ENCODE data around the gene CCT3.
"Not testable (repeated sequence)": the region's sequence is repeated elsewhere in the genome, so short reads cannot be mapped to it uniquely, and the experiment has no call there.

The CCT3 gene

DNA sequence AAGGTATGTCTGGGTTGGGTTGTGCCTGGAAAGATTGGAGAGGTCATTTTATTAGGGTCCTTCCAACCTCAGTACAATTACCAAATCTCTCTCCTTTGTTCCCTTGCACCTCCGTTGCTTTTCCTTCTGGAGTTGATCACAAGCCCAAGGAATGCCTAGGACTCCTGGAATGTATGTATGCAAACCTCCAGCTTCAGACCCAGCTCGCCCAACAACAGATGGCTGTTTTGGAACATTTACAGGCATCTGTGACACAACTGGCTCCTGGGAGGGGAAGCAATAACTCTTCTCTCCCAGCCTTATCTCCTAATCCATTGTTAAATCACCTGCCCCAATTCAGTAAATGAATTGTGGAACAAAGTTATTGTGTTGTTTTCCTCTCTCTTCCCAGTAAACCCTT is 8.5 kb upstream of the CCT3 start:
- H3K27me3 ChIP-seq (ENCODE audit: control insufficient read depth, low read length): peaks cover 22% of the 10 kb centered on the region
- no peak overlapping the region for H3K4me2 ChIP-seq (ENCODE audit: low read length)
- H3K27ac ChIP-seq (ENCODE audit: low read depth, low read length): no peak overlapping the region
- no peak overlapping the region for H3K4me3 ChIP-seq (ENCODE audit: low read length)
- no peaks in the 10 kb centered on the region for H3K36me3 ChIP-seq (ENCODE audit: control insufficient read depth, low read length)
- H3K9me2 ChIP-seq (replicated peaks; ENCODE audit: control insufficient read depth, low read length): no peaks in the 10 kb centered on the region
- no peaks in the 10 kb centered on the region for H4K20me1 ChIP-seq (ENCODE audit: control insufficient read depth, insufficient read depth, low read depth, low read length)
- TF ChIP-seq, protein P1, sequence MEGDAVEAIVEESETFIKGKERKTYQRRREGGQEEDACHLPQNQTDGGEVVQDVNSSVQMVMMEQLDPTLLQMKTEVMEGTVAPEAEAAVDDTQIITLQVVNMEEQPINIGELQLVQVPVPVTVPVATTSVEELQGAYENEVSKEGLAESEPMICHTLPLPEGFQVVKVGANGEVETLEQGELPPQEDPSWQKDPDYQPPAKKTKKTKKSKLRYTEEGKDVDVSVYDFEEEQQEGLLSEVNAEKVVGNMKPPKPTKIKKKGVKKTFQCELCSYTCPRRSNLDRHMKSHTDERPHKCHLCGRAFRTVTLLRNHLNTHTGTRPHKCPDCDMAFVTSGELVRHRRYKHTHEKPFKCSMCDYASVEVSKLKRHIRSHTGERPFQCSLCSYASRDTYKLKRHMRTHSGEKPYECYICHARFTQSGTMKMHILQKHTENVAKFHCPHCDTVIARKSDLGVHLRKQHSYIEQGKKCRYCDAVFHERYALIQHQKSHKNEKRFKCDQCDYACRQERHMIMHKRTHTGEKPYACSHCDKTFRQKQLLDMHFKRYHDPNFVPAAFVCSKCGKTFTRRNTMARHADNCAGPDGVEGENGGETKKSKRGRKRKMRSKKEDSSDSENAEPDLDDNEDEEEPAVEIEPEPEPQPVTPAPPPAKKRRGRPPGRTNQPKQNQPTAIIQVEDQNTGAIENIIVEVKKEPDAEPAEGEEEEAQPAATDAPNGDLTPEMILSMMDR (IDR thresholded peaks at IDR 0.05; ENCODE audit: low read depth, low read length, poor library complexity, severe bottlenecking): no peak
- TF ChIP-seq EZH2phosphoT487 (IDR thresholded peaks at IDR 0.05; ENCODE audit: borderline replicate concordance, low read length): no peak
- H3K9me3 ChIP-seq (ENCODE audit: control insufficient read depth, insufficient read depth, low read length): no peaks in the 10 kb centered on the region
- H3K79me2 ChIP-seq (ENCODE audit: control insufficient read depth, low read length): no peaks in the 10 kb centered on the region
- H3F3A ChIP-seq (ENCODE audit: control insufficient read depth, insufficient read depth): no peaks in the 10 kb centered on the region
- no peaks in the 10 kb centered on the region for H3K4me1 ChIP-seq (ENCODE audit: control insufficient read depth, low read length)

DNA sequence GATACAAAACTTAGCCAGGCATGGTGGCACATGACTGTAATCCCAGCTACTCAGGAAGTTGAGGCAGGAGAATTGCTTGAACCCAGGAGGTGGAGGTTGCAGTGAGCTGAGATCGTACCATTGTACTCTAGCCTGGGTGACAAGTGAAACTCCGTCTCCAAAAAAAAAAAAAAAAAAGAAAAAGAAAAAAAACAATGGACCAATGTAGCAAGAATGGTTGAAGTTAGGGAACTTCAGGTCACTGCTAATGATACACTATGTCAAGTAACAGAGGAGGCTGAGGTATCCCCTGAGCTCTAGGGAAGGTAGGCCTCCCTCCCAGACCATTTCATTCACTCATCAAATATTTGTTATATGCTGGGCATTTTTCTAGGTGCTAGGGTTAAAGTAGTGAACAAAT is 7.9 kb upstream of the CCT3 start:
- peaks cover 17% of the 10 kb centered on the region for H3K27me3 ChIP-seq (ENCODE audit: control insufficient read depth, low read length)
- H3K4me1 ChIP-seq (ENCODE audit: control insufficient read depth, low read length); H3K79me2 ChIP-seq (ENCODE audit: control insufficient read depth, low read length); H3K4me3 ChIP-seq (ENCODE audit: low read length); H3K4me2 ChIP-seq (ENCODE audit: low read length); H3K36me3 ChIP-seq (ENCODE audit: control insufficient read depth, low read length); H3K9me3 ChIP-seq (ENCODE audit: control insufficient read depth, insufficient read depth, low read length); H4K20me1 ChIP-seq (ENCODE audit: control insufficient read depth, insufficient read depth, low read depth, low read length); H3F3A ChIP-seq (ENCODE audit: control insufficient read depth, insufficient read depth); H3K27ac ChIP-seq (ENCODE audit: low read depth, low read length); H3K9me2 ChIP-seq (replicated peaks; ENCODE audit: control insufficient read depth, low read length): not testable (repeated sequence)

- H3F3A ChIP-seq (ENCODE audit: control insufficient read depth, insufficient read depth): peaks cover 4% of the 10 kb centered on the region; the same call in 1 of the 2 replicates
- H3K79me2 ChIP-seq (ENCODE audit: control insufficient read depth, low read length): 0 out of 2 replicates have a peak, but pooled peaks cover 3% of the 10 kb centered on the region
- H3K4me2 ChIP-seq (ENCODE audit: low read length): no peak overlapping the region
- H3K27me3 ChIP-seq (ENCODE audit: control insufficient read depth, low read length): peaks cover 13% of the 10 kb centered on the region
- TF ChIP-seq, protein P1 (IDR thresholded peaks at IDR 0.05; ENCODE audit: low read depth, low read length, poor library complexity, severe bottlenecking): no peak
- no peak for TF ChIP-seq EZH2phosphoT487 (IDR thresholded peaks at IDR 0.05; ENCODE audit: borderline replicate concordance, low read length)
- no peaks in the 10 kb centered on the region for H3K36me3 ChIP-seq (ENCODE audit: control insufficient read depth, low read length)
- no peak overlapping the region for H3K4me3 ChIP-seq (ENCODE audit: low read length)
- H4K20me1 ChIP-seq (ENCODE audit: control insufficient read depth, insufficient read depth, low read depth, low read length): no peaks in the 10 kb centered on the region
- peaks cover 3% of the 10 kb centered on the region for H3K4me1 ChIP-seq (ENCODE audit: control insufficient read depth, low read length)
- H3K9me2 ChIP-seq (replicated peaks; ENCODE audit: control insufficient read depth, low read length): no peaks in the 10 kb centered on the region
- no peak overlapping the region for H3K27ac ChIP-seq (ENCODE audit: low read depth, low read length)
- no peaks in the 10 kb centered on the region for H3K9me3 ChIP-seq (ENCODE audit: control insufficient read depth, insufficient read depth, low read length)
These were observed 6.3 kb upstream of the CCT3 start for GRCh38 chr1:156344409-156344808.

DNA sequence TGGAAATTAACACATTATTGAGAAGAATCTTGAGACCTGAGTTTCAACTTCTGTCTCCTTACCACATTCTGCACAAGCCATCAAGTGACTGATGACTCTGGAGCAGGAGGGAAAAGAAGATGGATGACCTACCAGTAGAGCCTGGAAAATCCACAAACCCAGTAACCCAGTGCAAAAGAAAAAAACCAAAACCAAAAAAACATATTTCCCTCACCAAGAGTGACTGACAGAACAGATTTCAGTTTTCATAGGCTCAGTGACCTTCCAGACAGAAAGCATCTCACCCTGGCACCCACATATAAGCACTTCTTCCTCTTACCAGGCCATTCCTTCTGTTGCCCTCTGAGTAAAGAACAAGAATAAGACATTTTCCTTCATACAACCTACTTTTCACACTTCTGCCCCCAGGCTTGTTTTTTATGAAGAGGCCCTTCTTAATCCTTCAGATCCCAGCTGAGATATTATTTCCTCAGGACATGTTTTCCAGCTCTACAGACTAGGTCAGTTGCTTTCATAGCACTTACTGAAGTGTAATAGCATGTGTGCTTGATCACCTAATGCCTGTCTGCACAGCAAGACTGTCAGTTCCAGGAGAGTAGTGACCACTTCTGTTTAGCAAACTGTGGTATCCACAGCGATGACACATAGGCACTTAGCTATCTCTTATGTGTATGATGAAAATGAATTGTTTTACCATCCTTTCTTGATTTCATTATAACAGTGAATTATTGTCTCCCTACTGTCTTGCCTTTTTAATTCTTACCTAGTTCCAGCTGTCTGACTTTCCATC is 4.3 kb upstream of the CCT3 start:
- H4K20me1 ChIP-seq (ENCODE audit: control insufficient read depth, insufficient read depth, low read depth, low read length): no peaks in the 10 kb centered on the region
- peaks cover 3% of the 10 kb centered on the region; the same call in 1 of the 2 replicates for H3K36me3 ChIP-seq (ENCODE audit: control insufficient read depth, low read length)
- peaks cover 9% of the 10 kb centered on the region for H3K27me3 ChIP-seq (ENCODE audit: control insufficient read depth, low read length)
- no peaks in the 10 kb centered on the region for H3K9me3 ChIP-seq (ENCODE audit: control insufficient read depth, insufficient read depth, low read length)
- H3K27ac ChIP-seq (ENCODE audit: low read depth, low read length): no peak overlapping the region
- H3K4me2 ChIP-seq (ENCODE audit: low read length): no peak overlapping the region
- peaks cover 10% of the 10 kb centered on the region; the same call in 1 of the 2 replicates for H3F3A ChIP-seq (ENCODE audit: control insufficient read depth, insufficient read depth)
- no peak overlapping the region for H3K4me3 ChIP-seq (ENCODE audit: low read length)
- TF ChIP-seq EZH2phosphoT487 (IDR thresholded peaks at IDR 0.05; ENCODE audit: borderline replicate concordance, low read length): no peak
- TF ChIP-seq, protein P1 (IDR thresholded peaks at IDR 0.05; ENCODE audit: low read depth, low read length, poor library complexity, severe bottlenecking): no peak
- H3K4me1 ChIP-seq (ENCODE audit: control insufficient read depth, low read length): peaks cover 6% of the 10 kb centered on the region
- peaks cover 14% of the 10 kb centered on the region for H3K79me2 ChIP-seq (ENCODE audit: control insufficient read depth, low read length)
- H3K9me2 ChIP-seq (replicated peaks; ENCODE audit: control insufficient read depth, low read length): no peaks in the 10 kb centered on the region
